GM21723 (cell line): Measurements from ENCODE around the gene DNAH5.
"Not testable (repeated sequence)": the region's sequence is repeated elsewhere in the genome, so short reads cannot be mapped to it uniquely, and the experiment has no call there.

Experiments
- ATAC-seq: cut with Tn5 transposase; IDR thresholded peaks from one replicate; pipeline ENCODE4 v1.9.1; 2021; ENCODE audit warnings: mild to moderate bottlenecking, moderate library complexity; ENCODE audit not compliant: unreplicated experiment

The DNAH5 gene

DNA sequence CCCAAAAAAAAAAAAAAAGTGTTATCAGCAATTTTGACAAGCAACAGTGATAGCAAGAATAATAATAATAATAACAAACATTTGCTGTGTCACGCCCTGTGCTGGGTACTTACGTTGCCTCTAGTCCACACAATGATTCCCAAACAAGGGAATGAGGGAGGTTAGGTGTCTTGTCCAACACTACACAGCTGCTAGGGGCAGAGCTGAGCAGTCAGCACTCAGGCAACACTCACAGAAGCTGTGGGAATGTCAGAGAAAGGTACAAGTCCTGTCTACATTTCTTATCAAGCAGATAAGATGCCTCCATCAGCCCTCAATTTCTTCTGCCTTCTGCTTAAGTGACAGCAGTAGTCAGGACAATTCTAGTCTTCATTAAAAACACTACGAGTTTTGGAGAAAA is 111.0 kb downstream of the DNAH5 start:
- ATAC-seq, result no peak

GRCh38 chr5:13831351-13831750 is 113.1 kb downstream of the DNAH5 start:
- no peak for ATAC-seq

GRCh38 chr5:13830536-13830935 is 114.0 kb downstream of the DNAH5 start:
- no peak for ATAC-seq

DNA sequence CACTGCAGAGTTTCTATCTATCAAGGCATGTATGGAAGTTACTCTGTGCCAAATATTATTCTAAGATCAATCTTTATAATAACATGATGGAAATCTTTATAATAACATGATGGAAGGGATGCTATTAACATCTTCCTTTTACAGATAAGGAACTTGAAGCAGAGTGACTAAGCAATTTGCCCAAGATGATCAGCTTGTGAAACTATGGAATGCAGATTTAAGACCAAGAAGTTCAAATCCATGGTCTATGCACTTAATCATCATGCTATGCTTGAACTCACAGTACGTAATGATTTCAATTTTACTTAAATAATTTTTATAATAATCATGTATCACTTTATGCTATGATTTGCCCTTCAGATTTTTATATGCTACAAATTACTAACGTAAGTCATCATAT is 123.1 kb downstream of the DNAH5 start:
- ATAC-seq, result no peak

GRCh38 chr5:13816126-13816525 is 128.4 kb downstream of the DNAH5 start:
- no peak for ATAC-seq

DNA sequence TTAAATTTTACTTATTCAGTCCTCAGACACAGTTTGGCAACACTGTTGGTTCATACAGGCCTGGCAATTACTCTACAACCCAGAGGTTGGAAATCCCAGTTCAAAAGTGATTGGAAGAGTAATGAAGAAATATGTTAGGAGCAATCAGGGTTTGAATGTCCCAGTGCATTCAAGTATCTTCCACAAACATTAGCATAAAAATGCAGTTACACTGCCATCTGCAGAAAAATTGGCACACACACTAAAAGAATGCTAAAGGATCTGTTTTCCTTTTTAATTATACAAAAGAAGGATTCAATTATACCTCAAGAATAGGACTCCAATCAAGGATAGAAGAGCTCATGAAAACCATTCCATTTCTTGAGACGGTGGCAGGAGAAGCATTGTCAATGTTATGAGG is 130.2 kb downstream of the DNAH5 start:
- no peak for ATAC-seq

- ATAC-seq, result no peak
These were observed 134.6 kb downstream of the DNAH5 start for GRCh38 chr5:13809921-13810320.

DNA sequence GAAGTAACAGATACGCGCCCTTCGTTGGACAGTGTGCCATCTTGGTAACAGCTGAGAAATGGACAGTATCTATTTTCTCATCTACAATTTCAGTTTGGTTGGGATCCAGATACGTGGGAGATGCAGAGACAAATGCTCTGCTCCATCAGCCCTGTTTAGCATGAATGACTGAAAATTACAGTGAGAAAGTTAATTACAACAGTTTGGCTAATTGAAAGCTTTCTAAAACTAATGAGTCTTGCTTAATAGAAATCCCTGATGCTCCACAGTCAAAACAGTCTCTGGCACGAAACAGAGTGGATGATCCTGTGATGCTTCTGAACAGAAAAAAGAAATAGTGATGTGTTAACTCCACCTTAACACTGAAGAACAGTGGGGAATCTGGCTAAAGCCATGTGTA is 140.2 kb downstream of the DNAH5 start:
- ATAC-seq, result no peak

GRCh38 chr5:13798569-13798968 is 145.9 kb downstream of the DNAH5 start:
- not testable (repeated sequence) for ATAC-seq

DNA sequence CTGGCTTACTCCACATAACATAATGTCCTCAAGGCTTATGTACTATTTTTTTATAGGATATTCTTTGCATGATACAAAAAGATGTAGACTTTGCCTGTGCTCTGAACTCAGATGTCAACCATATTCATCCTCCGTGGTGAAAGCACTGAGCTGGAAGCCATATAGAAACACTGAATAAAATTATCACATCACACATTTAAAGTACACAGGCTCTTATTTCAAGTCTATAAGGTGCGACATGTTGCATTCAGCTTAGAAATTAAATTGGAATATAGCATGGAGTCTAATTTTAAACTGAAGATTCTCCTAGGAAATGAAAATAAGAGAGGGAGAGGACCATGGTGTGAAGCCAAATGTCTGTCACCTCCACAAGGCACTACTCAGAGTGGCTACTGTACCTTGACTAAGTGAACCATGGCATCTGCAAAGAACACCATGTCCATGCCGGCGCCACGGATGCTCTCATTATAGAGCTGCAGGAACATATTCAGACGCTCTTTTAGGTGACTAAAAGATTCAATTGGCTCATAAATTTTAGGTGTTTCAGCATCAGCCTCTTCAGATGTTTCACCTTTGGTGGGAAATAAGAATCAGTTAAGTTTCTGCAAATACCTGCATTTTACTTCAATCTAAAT is 158.6 kb downstream of the DNAH5 start:
- no peak for ATAC-seq

- no peak for ATAC-seq
These were observed 160.8 kb downstream of the DNAH5 start for GRCh38 chr5:13783726-13784125.

DNA sequence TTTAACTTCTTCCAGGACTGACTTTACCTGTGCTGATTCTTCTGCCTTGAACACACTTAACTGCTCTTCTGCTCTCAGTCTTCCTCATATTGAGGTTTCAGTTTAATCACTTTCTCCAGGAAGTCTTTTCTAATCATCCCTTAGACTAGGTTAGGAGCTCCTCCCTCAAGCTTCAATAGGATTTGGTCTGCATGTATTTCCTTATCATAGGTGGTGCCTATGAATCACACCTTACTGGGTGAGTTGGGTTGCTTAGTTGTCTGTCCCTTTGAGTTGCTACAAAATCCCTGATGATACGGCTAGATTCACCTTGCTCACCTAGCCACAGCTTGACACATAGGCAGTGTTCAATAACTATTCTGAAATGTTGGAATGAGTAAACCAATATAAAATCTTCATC is 164.4 kb downstream of the DNAH5 start:
- ATAC-seq, result no peak

DNA sequence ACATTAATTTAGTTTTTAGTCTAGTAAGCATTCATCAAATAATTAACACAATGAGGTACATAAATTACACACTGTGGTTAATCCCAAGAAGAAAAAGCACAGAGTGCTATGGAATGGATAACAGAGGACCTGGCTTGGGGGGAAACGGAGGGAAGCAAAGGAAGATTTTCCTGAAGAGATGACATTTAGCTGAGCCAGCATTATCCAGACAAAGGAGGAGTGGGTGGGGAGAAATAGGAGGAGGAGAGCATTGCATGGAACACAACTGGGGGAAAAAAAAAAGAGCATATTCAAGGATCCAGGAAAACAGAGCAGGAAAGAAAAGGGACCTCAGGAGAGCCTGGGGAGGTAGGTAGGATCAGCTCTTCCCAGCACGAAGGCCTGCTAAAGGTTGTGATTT is 170.8 kb downstream of the DNAH5 start:
- ATAC-seq, result no peak

GRCh38 chr5:13771011-13771571 is 173.4 kb downstream of the DNAH5 start:
- no peak for ATAC-seq

DNA sequence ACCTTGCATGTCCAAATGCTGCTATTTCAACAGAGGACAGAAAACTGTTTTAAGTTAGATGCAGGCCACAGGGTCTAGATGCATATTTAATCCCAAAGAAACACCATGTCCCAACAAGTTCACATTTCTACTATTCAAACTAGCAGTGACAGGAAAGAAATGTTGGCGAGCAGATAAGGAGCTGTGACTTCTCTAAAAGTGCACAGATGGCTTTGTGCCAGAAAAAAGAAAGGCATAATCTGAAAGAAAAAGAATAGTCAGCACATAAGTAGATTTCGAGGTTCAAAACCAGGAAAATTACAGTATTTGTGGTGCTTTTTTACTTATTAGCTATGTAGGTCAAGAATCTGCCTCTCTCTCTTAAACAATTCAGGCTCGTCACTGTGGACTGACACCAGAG is 178.3 kb downstream of the DNAH5 start:
- no peak for ATAC-seq

DNA sequence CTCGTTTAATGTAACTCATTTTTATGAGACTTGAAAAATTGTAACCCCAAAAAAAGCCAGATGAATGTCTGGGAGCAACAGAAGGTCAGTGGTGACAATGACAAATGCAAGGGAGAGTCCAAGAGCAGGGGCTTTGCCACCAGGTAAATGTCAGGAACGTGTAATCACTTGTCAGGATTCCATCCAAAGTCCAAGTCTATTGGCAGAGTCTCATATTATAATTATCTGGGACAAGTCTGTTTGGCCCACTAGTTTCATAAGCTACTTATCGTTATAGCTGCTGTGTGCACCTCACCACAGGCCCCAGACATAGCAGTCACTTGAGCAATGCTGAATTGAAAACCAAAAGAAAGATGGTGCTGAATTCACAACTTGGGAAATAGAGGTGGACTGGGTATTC is 180.8 kb downstream of the DNAH5 start:
- no peak for ATAC-seq

DNA sequence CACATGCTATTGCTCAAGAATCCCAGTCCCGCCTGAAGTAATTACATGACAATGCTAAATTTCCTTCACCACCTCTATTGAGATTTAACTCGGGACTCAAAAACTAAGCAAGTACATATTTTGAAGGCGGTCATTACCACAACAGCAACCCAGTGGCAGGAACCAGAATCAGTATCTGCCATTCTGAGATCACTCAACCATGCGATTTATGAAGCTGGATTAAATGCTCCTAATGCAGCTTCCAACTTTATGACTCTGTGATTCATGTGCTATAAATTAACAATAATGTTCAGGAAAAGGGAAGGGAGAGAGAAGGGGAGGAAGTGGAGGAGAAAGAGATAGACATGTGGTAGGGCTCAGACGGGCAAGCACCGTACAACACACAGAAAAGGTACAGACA is 194.7 kb downstream of the DNAH5 start:
- no peak for ATAC-seq

GRCh38 chr5:13746026-13746425 is 198.5 kb downstream of the DNAH5 start:
- no peak for ATAC-seq

DNA sequence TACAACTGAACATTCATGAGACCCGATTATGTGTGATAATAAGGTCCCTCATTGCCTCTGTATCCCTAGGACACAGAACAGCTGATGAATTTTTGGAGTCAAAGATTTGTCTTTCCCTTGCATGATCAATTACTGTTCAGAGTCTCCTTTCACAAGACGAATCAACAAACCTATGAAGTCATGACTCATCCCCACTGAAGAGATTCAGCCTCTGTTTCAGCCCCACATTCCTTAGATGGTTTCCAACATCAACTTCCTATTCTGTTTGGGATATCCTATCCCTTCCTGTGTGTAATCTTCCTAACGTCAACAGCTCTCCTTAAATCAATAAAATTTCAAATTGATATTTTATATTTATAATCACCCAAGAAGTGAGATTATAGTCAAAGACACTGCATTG is 199.0 kb downstream of the DNAH5 start:
- ATAC-seq, result no peak

- no peak for ATAC-seq
These were observed 204.0 kb downstream of the DNAH5 start for GRCh38 chr5:13740471-13740870.

DNA sequence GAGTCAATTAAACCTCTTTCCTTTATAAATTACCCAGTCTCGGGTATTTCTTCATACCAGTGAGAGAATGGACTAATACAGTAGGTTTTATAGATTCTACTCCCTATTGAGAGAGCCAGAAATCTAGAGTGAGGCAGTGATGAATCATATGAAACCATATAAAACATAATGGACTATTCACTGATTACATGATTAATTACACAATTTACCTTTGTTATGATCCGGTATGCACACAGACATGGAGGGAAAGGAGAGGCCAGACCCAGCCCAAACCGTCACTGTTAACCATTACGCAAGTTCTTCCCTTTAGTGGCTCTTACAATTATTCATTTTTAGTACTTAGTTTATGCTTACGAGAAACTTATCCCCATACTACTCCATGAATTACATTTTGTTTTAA is 205.0 kb downstream of the DNAH5 start:
- ATAC-seq, result no peak

DNA sequence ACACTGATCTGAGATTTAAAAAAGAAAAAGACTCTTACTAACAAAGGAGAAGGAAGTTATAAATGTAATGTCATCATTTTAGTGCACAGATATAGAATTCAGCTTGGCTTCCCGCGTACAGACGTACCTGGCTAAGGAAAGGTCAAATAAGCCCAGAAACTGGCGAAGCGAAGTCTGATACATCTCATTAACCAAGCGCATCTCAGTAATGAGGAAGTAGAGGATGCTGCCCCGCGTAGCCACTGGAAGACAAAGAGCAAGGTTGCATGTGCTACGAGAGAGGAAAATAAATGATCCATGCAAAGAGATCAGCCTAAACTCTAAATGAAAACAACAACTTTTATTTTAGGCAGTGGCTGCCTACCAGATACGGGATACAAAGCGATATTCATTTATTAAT is 208.8 kb downstream of the DNAH5 start:
- no peak for ATAC-seq

GRCh38 chr5:13731121-13731628 is 213.3 kb downstream of the DNAH5 start:
- no peak for ATAC-seq
